ENCODE data around the gene ATP13A3.

ATP13A3 gene

GRCh38 chr3:194424953-194425352, 61.8 kb downstream of the ATP13A3 start:
- Histone ChIP-seq H2BK5ac (ENCODE audit: low read length) (no peak overlapping the region), H2AK5ac (ENCODE audit: low read length) (no peak overlapping the region), H3K4me2 (ENCODE audit: low read length) (no peak overlapping the region), H4K5ac (ENCODE audit: low read length) (no peak overlapping the region), H3K79me2 (ENCODE audit: control insufficient read depth, insufficient read depth, low read length) (no peaks in the 10 kb centered on the region), H3K23ac (ENCODE audit: low read length) (no peak overlapping the region), H4K8ac (ENCODE audit: low read depth, low read length) (no peak overlapping the region), H3K36me3 (ENCODE audit: control insufficient read depth, insufficient read depth, low read length) (peaks cover 2% of the 10 kb centered on the region), H3K27me3 (ENCODE audit: insufficient read depth, low read length, poor library complexity) (no peaks in the 10 kb centered on the region), H3K9ac (ENCODE audit: low read length) (no peak overlapping the region), H3K27ac (ENCODE audit: low read depth, low read length) (no peak overlapping the region), H3K18ac (ENCODE audit: low read length) (no peak overlapping the region), H2BK15ac (replicated peaks; ENCODE audit: low read depth) (no peak overlapping the region), H3K4me1 (ENCODE audit: control insufficient read depth, low read depth, low read length) (no peaks in the 10 kb centered on the region), H3K56ac (ENCODE audit: low read length) (no peak overlapping the region), H3K79me1 (ENCODE audit: low read length) (no peaks in the 10 kb centered on the region), H3K4me3 (ENCODE audit: low read length) (no peak overlapping the region), H2BK120ac (ENCODE audit: low read depth, low read length) (no peak overlapping the region), H3K4ac (ENCODE audit: low read depth, low read length) (no peak overlapping the region)
- no peak for DNase-seq
- WGBS (ENCODE audit: extremely low coverage, insufficient coverage, low lambda C conversion rate), result no CpG with 5 or more reads among the region's 7 CpGs

GRCh38 chr3:194424373-194424772, 62.4 kb downstream of the ATP13A3 start:
- Histone ChIP-seq H3K27ac (ENCODE audit: low read depth, low read length) (no peak overlapping the region), H3K36me3 (ENCODE audit: control insufficient read depth, insufficient read depth, low read length) (peaks cover 2% of the 10 kb centered on the region)
- no CpG with 5 or more reads among the region's 1 CpG for WGBS (ENCODE audit: extremely low coverage, insufficient coverage, low lambda C conversion rate)

GRCh38 chr3:194423317-194423716, 63.5 kb downstream of the ATP13A3 start:
- WGBS (ENCODE audit: extremely low coverage, insufficient coverage, low lambda C conversion rate), result no CpG with 5 or more reads among the region's 3 CpGs
- Histone ChIP-seq H3K79me1 (ENCODE audit: low read length) (no peaks in the 10 kb centered on the region), H3K27me3 (ENCODE audit: insufficient read depth, low read length, poor library complexity) (no peaks in the 10 kb centered on the region), H3K27ac (ENCODE audit: low read depth, low read length) (no peak overlapping the region), H4K8ac (ENCODE audit: low read depth, low read length) (no peak overlapping the region), H2BK120ac (ENCODE audit: low read depth, low read length) (no peak overlapping the region), H2BK15ac (replicated peaks; ENCODE audit: low read depth) (no peak overlapping the region), H3K4me3 (ENCODE audit: low read length) (no peak overlapping the region), H3K36me3 (ENCODE audit: control insufficient read depth, insufficient read depth, low read length) (peaks cover 2% of the 10 kb centered on the region), H3K79me2 (ENCODE audit: control insufficient read depth, insufficient read depth, low read length) (no peaks in the 10 kb centered on the region), H4K5ac (ENCODE audit: low read length) (no peak overlapping the region), H3K18ac (ENCODE audit: low read length) (no peak overlapping the region), H3K9ac (ENCODE audit: low read length) (no peak overlapping the region), H3K4ac (ENCODE audit: low read depth, low read length) (no peak overlapping the region), H3K4me1 (ENCODE audit: control insufficient read depth, low read depth, low read length) (no peaks in the 10 kb centered on the region), H2BK5ac (ENCODE audit: low read length) (no peak overlapping the region), H3K56ac (ENCODE audit: low read length) (no peak overlapping the region), H3K4me2 (ENCODE audit: low read length) (no peak overlapping the region), H3K23ac (ENCODE audit: low read length) (no peak overlapping the region), H2AK5ac (ENCODE audit: low read length) (no peak overlapping the region)
- DNase-seq, result no peak

More at GRCh38 chr3:194424373-194424772, 62.4 kb downstream of the ATP13A3 start:
- no peaks in the 10 kb centered on the region for H3K79me2 ChIP-seq (ENCODE audit: control insufficient read depth, insufficient read depth, low read length)
- H3K9ac ChIP-seq (ENCODE audit: low read length), result no peak overlapping the region
- no peak overlapping the region for H2BK5ac ChIP-seq (ENCODE audit: low read length)
- H4K5ac ChIP-seq (ENCODE audit: low read length), result no peak overlapping the region
- no peak overlapping the region for H3K56ac ChIP-seq (ENCODE audit: low read length)
- no peak overlapping the region for H2BK15ac ChIP-seq (replicated peaks; ENCODE audit: low read depth)
- H4K8ac ChIP-seq (ENCODE audit: low read depth, low read length), result no peak overlapping the region
- no peak overlapping the region for H3K23ac ChIP-seq (ENCODE audit: low read length)
- H2AK5ac ChIP-seq (ENCODE audit: low read length), result no peak overlapping the region
- no peak overlapping the region for H3K4me3 ChIP-seq (ENCODE audit: low read length)
- no peak overlapping the region for H3K18ac ChIP-seq (ENCODE audit: low read length)
- no peak overlapping the region for H3K4me2 ChIP-seq (ENCODE audit: low read length)
- no peaks in the 10 kb centered on the region for H3K4me1 ChIP-seq (ENCODE audit: control insufficient read depth, low read depth, low read length)
- no peak for DNase-seq
- H3K27me3 ChIP-seq (ENCODE audit: insufficient read depth, low read length, poor library complexity), result no peaks in the 10 kb centered on the region
- no peak overlapping the region for H3K4ac ChIP-seq (ENCODE audit: low read depth, low read length)
- H2BK120ac ChIP-seq (ENCODE audit: low read depth, low read length), result no peak overlapping the region
- no peaks in the 10 kb centered on the region for H3K79me1 ChIP-seq (ENCODE audit: low read length)

- Histone ChIP-seq H3K23ac (ENCODE audit: low read length) (no peak overlapping the region), H4K5ac (ENCODE audit: low read length) (no peak overlapping the region), H3K4ac (ENCODE audit: low read depth, low read length) (no peak overlapping the region), H3K36me3 (ENCODE audit: control insufficient read depth, insufficient read depth, low read length) (peaks cover 2% of the 10 kb centered on the region), H3K27me3 (ENCODE audit: insufficient read depth, low read length, poor library complexity) (no peaks in the 10 kb centered on the region), H2BK15ac (replicated peaks; ENCODE audit: low read depth) (no peak overlapping the region), H3K27ac (ENCODE audit: low read depth, low read length) (no peak overlapping the region), H2BK120ac (ENCODE audit: low read depth, low read length) (no peak overlapping the region), H3K56ac (ENCODE audit: low read length) (no peak overlapping the region), H3K18ac (ENCODE audit: low read length) (no peak overlapping the region), H3K4me3 (ENCODE audit: low read length) (no peak overlapping the region), H3K4me1 (ENCODE audit: control insufficient read depth, low read depth, low read length) (no peaks in the 10 kb centered on the region), H4K8ac (ENCODE audit: low read depth, low read length) (no peak overlapping the region), H2BK5ac (ENCODE audit: low read length) (no peak overlapping the region), H3K9ac (ENCODE audit: low read length) (no peak overlapping the region), H3K79me2 (ENCODE audit: control insufficient read depth, insufficient read depth, low read length) (no peaks in the 10 kb centered on the region), H3K4me2 (ENCODE audit: low read length) (no peak overlapping the region), H3K79me1 (ENCODE audit: low read length) (no peaks in the 10 kb centered on the region), H2AK5ac (ENCODE audit: low read length) (no peak overlapping the region)
- no peak for DNase-seq
These were observed 64.6 kb downstream of the ATP13A3 start for GRCh38 chr3:194422188-194422587.

GRCh38 chr3:194418671-194419070, 68.1 kb downstream of the ATP13A3 start:
- Histone ChIP-seq H4K8ac (ENCODE audit: low read depth, low read length) (no peak overlapping the region), H3K23ac (ENCODE audit: low read length) (no peak overlapping the region), H3K79me2 (ENCODE audit: control insufficient read depth, insufficient read depth, low read length) (no peaks in the 10 kb centered on the region), H3K18ac (ENCODE audit: low read length) (no peak overlapping the region), H2BK5ac (ENCODE audit: low read length) (no peak overlapping the region), H3K27ac (ENCODE audit: low read depth, low read length) (no peak overlapping the region), H3K4me3 (ENCODE audit: low read length) (no peak overlapping the region), H3K36me3 (ENCODE audit: control insufficient read depth, insufficient read depth, low read length) (no peaks in the 10 kb centered on the region), H2BK15ac (replicated peaks; ENCODE audit: low read depth) (no peak overlapping the region), H2BK120ac (ENCODE audit: low read depth, low read length) (no peak overlapping the region), H3K56ac (ENCODE audit: low read length) (no peak overlapping the region), H4K5ac (ENCODE audit: low read length) (no peak overlapping the region), H3K4me1 (ENCODE audit: control insufficient read depth, low read depth, low read length) (no peaks in the 10 kb centered on the region), H2AK5ac (ENCODE audit: low read length) (no peak overlapping the region), H3K9ac (ENCODE audit: low read length) (no peak overlapping the region), H3K27me3 (ENCODE audit: insufficient read depth, low read length, poor library complexity) (no peaks in the 10 kb centered on the region), H3K4ac (ENCODE audit: low read depth, low read length) (no peak overlapping the region), H3K4me2 (ENCODE audit: low read length) (no peak overlapping the region), H3K79me1 (ENCODE audit: low read length) (no peaks in the 10 kb centered on the region)
- no CpG with 5 or more reads among the region's 2 CpGs for WGBS (ENCODE audit: extremely low coverage, insufficient coverage, low lambda C conversion rate)
- DNase-seq, result no peak

DNA sequence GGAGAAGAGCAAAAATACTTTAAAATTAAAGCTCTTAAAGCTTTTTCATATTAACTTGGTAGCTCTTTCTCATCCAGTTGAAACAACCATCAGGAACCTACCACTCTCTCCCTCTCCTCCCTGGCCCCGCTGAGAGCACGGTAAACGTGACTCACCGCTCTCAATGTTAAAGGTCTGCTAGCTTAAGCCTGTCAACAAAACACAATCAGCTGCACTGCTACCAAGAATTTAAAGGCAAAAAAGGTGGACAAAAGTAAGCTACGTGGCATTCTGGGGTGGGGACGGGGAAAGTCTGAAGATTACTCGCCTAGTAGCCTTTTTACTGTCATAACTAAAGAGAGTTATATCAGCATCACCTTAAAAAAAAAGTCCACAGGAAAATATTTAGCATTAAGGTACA, 79.4 kb downstream of the ATP13A3 start:
- H3K36me3 ChIP-seq (ENCODE audit: control insufficient read depth, insufficient read depth, low read length), result no peaks in the 10 kb centered on the region

More for the DNA sequence above, 79.4 kb downstream of the ATP13A3 start:
- H3K79me1 ChIP-seq (ENCODE audit: low read length), result no peaks in the 10 kb centered on the region
- H3K4me2 ChIP-seq (ENCODE audit: low read length), result no peak overlapping the region
- no peaks in the 10 kb centered on the region for H3K79me2 ChIP-seq (ENCODE audit: control insufficient read depth, insufficient read depth, low read length)
- no peak overlapping the region for H3K23ac ChIP-seq (ENCODE audit: low read length)
- H3K18ac ChIP-seq (ENCODE audit: low read length), result no peak overlapping the region
- H3K4me1 ChIP-seq (ENCODE audit: control insufficient read depth, low read depth, low read length), result no peaks in the 10 kb centered on the region
- no peak overlapping the region for H4K5ac ChIP-seq (ENCODE audit: low read length)
- H2BK5ac ChIP-seq (ENCODE audit: low read length), result no peak overlapping the region
- H3K56ac ChIP-seq (ENCODE audit: low read length), result no peak overlapping the region
- H2BK15ac ChIP-seq (replicated peaks; ENCODE audit: low read depth), result no peak overlapping the region
- no peak overlapping the region for H4K8ac ChIP-seq (ENCODE audit: low read depth, low read length)
- H2BK120ac ChIP-seq (ENCODE audit: low read depth, low read length), result no peak overlapping the region
- H3K4ac ChIP-seq (ENCODE audit: low read depth, low read length), result no peak overlapping the region
- DNase-seq, result no peak
- H3K27ac ChIP-seq (ENCODE audit: low read depth, low read length), result no peak overlapping the region
- WGBS (ENCODE audit: extremely low coverage, insufficient coverage, low lambda C conversion rate), result no CpG with 5 or more reads among the region's 7 CpGs
- no peaks in the 10 kb centered on the region for H3K27me3 ChIP-seq (ENCODE audit: insufficient read depth, low read length, poor library complexity)
- no peak overlapping the region for H3K4me3 ChIP-seq (ENCODE audit: low read length)
- no peak overlapping the region for H3K9ac ChIP-seq (ENCODE audit: low read length)
- H2AK5ac ChIP-seq (ENCODE audit: low read length), result no peak overlapping the region

All from mesendoderm (in vitro differentiated cells).